ENCODE measurements around the gene RABGAP1L.

Gene RABGAP1L

GRCh38 chr1:174976436-174977108, 817.3 kb downstream of the RABGAP1L start:
- DNase-seq (ENCODE audit: low read depth in 4 of 4, low spot score in 1 of 4) = no peak

GRCh38 chr1:174982971-174983689, 823.8 kb downstream of the RABGAP1L start:
- no peak for DNase-seq (ENCODE audit: low read depth in 4 of 4, low spot score in 1 of 4)

- DNase-seq (ENCODE audit: low read depth in 4 of 4, low spot score in 1 of 4) = no peak
Measured at GRCh38 chr1:174984952-174985351, 825.6 kb downstream of the RABGAP1L start.

- DNase-seq (ENCODE audit: low read depth in 4 of 4, low spot score in 1 of 4) = no peak
Measured at GRCh38 chr1:174988539-174988938, 829.2 kb downstream of the RABGAP1L start.

GRCh38 chr1:174988986-174989385, 829.7 kb downstream of the RABGAP1L start:
- DNase-seq (ENCODE audit: low read depth in 4 of 4, low spot score in 1 of 4) = no peak

DNA sequence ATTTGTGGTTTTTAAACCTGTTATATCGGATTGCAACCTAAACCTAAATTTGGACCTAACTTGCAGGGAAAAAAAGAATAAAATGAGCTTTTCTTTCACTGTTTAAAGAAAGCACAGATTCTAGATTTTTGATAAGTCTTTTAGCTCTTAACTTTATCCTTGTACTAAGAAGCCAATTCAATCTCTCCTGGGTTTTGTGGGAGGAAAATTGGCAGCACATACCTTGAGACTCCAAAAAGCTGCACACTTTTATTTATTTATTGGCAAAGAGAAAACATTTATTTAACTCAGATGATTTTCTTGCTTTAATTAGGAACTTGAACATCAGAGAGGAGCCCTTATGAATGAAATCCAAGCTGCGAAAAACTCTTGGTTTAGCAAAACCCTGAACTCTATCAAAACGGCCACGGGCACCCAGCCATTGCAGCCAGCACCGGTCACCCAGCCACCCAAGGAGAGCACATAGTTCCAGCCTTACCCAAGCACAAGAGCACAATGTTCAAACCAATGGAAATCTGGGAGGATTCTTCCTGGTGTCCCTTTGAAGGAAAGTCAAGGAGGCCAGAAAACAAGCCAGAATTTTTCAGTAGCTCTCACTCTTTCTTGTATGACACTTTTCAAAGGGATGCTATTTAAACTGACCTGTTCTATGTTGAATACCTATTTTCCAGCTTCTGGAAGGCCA, 830.4 kb downstream of the RABGAP1L start:
- no peak for DNase-seq (ENCODE audit: low read depth in 4 of 4, low spot score in 1 of 4)

DNA sequence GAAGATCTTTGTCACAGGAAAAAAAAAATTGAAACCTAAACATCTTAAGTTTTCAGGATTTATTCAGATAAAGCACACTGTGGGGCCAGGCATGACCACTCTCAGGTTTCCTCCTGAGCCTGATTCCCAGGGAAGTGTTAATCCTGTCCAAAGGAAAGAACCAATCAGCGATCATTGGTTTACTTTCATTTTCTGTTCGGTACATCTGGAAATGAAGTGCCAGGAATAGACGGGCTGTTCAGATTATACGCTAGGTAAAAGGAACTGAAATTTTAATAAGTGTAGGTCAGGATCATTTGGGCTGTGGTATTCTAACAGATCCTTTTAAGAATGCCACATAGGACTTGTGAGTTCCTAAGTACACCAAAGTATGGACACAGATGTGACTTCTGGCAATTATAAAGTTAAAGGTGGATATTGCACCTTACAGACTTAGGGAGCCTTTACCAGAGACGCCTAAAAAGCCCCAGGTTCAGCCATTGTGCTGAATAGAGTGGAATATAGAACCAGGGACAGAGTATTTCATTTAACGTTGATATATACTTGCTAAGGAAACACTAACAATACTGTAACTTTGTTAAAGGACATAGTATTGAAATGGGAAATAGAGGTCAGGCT, 831.2 kb downstream of the RABGAP1L start:
- no peak for DNase-seq (ENCODE audit: low read depth in 4 of 4, low spot score in 1 of 4)

- DNase-seq (ENCODE audit: low read depth in 4 of 4, low spot score in 1 of 4) = no peak
Measured at GRCh38 chr1:174991473-174991872, 832.2 kb downstream of the RABGAP1L start.

- no peak for DNase-seq (ENCODE audit: low read depth in 4 of 4, low spot score in 1 of 4)
Measured at GRCh38 chr1:174995121-174995520, 835.8 kb downstream of the RABGAP1L start.

GRCh38 chr1:174995916-174996315, 836.6 kb downstream of the RABGAP1L start:
- DNase-seq (ENCODE audit: low read depth in 4 of 4, low spot score in 1 of 4) = no peak

DNA sequence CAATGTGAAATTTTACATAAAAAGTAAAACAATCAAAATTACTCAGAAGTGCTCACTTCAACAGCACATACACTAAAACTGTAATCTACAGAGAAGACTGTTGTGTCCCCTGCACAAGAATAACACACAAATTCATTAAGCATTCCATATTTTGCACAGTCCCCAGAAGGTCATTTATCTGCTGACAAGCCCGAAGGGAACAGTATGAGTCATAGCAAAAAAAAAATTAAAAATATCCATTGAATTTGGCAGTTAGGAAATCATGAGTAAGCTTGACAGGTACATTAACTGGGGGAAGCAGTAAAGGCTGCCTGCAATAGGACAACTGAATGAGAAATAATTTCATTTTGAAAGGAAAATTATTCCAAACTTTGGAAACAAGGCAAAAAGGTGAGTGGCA, 837.2 kb downstream of the RABGAP1L start:
- DNase-seq (ENCODE audit: low read depth in 4 of 4, low spot score in 1 of 4) = no peak

DNA sequence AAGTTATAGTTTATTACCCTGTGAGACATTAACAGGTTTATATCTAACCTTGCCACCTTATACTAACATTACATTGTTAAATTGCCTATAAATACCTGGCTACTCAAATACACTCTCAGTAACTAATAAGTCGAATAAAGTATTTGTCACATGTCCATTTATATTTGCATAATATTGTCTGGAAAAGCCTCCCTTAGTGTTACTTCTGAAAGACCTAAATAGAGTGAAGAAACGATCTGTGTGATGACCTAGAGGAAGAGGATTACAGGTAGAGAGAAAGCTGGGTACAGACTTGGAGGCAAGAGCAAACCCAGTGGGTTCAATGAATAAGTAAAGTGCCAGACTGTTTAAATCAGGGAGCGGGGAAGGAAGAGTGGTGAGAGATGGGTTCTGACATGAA, 837.7 kb downstream of the RABGAP1L start:
- DNase-seq (ENCODE audit: low read depth in 4 of 4, low spot score in 1 of 4) = no peak

GRCh38 chr1:174998569-174999215, 839.4 kb downstream of the RABGAP1L start:
- DNase-seq (ENCODE audit: low read depth in 4 of 4, low spot score in 1 of 4) = no peak

GRCh38 chr1:174999216-174999935, 840.1 kb downstream of the RABGAP1L start:
- peak; percentile 93 to 94 (median 93) for DNase-seq (ENCODE audit: low read depth in 4 of 4, low spot score in 1 of 4)

- no peak for DNase-seq (ENCODE audit: low read depth in 4 of 4, low spot score in 1 of 4)
Measured at GRCh38 chr1:174999936-175000696, 840.8 kb downstream of the RABGAP1L start, which contains the start of gene CACYBP. Gene CACYBP, plus strand, starts transcription at chr1:174999947. Its CDS starts 234 bp downstream, at chr1:175000181.

- DNase-seq (ENCODE audit: low read depth in 4 of 4, low spot score in 1 of 4) = no peak
Measured at GRCh38 chr1:175000697-175001187, 841.4 kb downstream of the RABGAP1L start.

- DNase-seq (ENCODE audit: low read depth in 4 of 4, low spot score in 1 of 4) = no peak
Measured at GRCh38 chr1:175002910-175003517, 843.7 kb downstream of the RABGAP1L start.

GRCh38 chr1:175003521-175003920, 844.2 kb downstream of the RABGAP1L start:
- DNase-seq (ENCODE audit: low read depth in 4 of 4, low spot score in 1 of 4) = no peak

Data from stimulated activated CD4-positive, alpha-beta T cell treated with anti-CD3 and anti-CD28 coated beads, Interleukin-1b, Interleukin-23, amount 100 ng/mL, for 24 hours (primary cell).